Endothelial cell of umbilical vein (primary cell): ENCODE results near the gene NRM. TPM values are rescaled to one million over a fixed set of nuclear protein-coding genes. Genes with fewer than 3 reads are reported as not detected.

Source experiments
- BruUV-seq: library from RNA; stranded (reverse); fragments of 400-500 nt; replicated peaks from 2 replicates; lab custom pipeline; 2021; lab: Mats Ljungman, UMichigan
- CTCF ChIA-PET: fragments of 300-600, 350-600 bp; sonication (Branson Sonifier 250); formaldehyde crosslinking; loops from one replicate; lab custom pipeline; 2021; ENCODE audit warnings: antibody characterized with exemption, inconsistent platforms; lab: Charles Lee
- POLR2A ChIA-PET: fragments of 300-600, 350-600 bp; sonication (Branson Sonifier 250); formaldehyde crosslinking; loops from one replicate; lab custom pipeline; 2021; ENCODE audit warnings: antibody characterized with exemption, inconsistent platforms; lab: Charles Lee
- DNase-seq: peaks from one replicate; pipeline ENCODE4 v3.0.0-alpha.2; 2011; ENCODE audit warnings: low read depth, low spot score
- FAIRE-seq: peaks from 2 replicates; lab custom pipeline; 2011; peaks lifted over from hg19 to GRCh38; lab: Jason Lieb, UNC
- H2AFZ ChIP-seq: 2 replicates; pipeline ENCODE4 v1.6.0; 2012; ENCODE audit warnings: low read depth, low read length, control low read depth, inconsistent platforms
- H3K27ac ChIP-seq: 2 replicates; pipeline ENCODE4 v1.5.1; 2011; ENCODE audit warnings: low read depth, mild to moderate bottlenecking, control low read depth, low read length, moderate library complexity; ENCODE audit not compliant: insufficient read depth
- H3K27me3 ChIP-seq, 2 experiments: 2 replicates each; pipeline versions ENCODE4 v1.6.0 to v1.6.1; 2011; ENCODE audit warnings: low read length in 2 of 2, mixed read lengths in 1 of 2; ENCODE audit not compliant: control insufficient read depth in 2 of 2, insufficient read depth in 2 of 2
- H3K36me3 ChIP-seq, 2 experiments: 2 replicates in 1 of 2; 3 replicates in 1 of 2; pipeline ENCODE4 v1.5.1; 2011; ENCODE audit warnings: low read length in 2 of 2, mild to moderate bottlenecking in 1 of 2, moderate library complexity in 1 of 2; ENCODE audit not compliant: control insufficient read depth in 2 of 2, insufficient read depth in 2 of 2; ENCODE audit errors: extremely low read depth in 1 of 2
- H3K4me1 ChIP-seq: 3 replicates; pipeline ENCODE4 v1.5.1; 2011; ENCODE audit warnings: mild to moderate bottlenecking, low read length; ENCODE audit not compliant: control insufficient read depth, insufficient read depth; ENCODE audit errors: extremely low read depth
- H3K4me2 ChIP-seq: 2 replicates; pipeline ENCODE4 v1.6.1; 2011; ENCODE audit warnings: low read length, control low read depth, mixed read lengths; ENCODE audit not compliant: insufficient read depth
- H3K4me3 ChIP-seq, 3 experiments: fragments of 200-600 bp in 1 of 3; sonication (generic), shearing (Covaris generic) in 1 of 3; replicated peaks in 1 of 3; 2 replicates each; pipeline ENCODE4 v1.5.1; 2011 to 2016; ENCODE audit warnings: control low read depth in 3 of 3, low read length in 3 of 3, mild to moderate bottlenecking in 2 of 3, inconsistent platforms in 1 of 3, low read depth in 1 of 3, moderate library complexity in 1 of 3; ENCODE audit not compliant: insufficient read depth in 1 of 3
- H3K79me2 ChIP-seq: 2 replicates; pipeline ENCODE4 v1.6.0; 2012; ENCODE audit warnings: low read length, inconsistent platforms; ENCODE audit not compliant: control insufficient read depth, insufficient read depth
- H3K9ac ChIP-seq: replicated peaks from 2 replicates; pipeline ENCODE3; 2011; ENCODE audit warnings: low read length, control low read depth; ENCODE audit not compliant: insufficient read depth; ENCODE audit errors: extremely low read depth
- H3K9me1 ChIP-seq: replicated peaks from 3 replicates; pipeline ENCODE4 v1.6.0; 2011; ENCODE audit warnings: mild to moderate bottlenecking, low read length; ENCODE audit not compliant: control insufficient read depth, insufficient read depth; ENCODE audit errors: extremely low read depth
- H3K9me3 ChIP-seq: replicated peaks from 2 replicates; pipeline ENCODE4 v1.5.1; 2012; ENCODE audit warnings: low read length, inconsistent platforms; ENCODE audit not compliant: control insufficient read depth, insufficient read depth
- H4K20me1 ChIP-seq: replicated peaks from 2 replicates; pipeline ENCODE3; 2011; ENCODE audit warnings: mild to moderate bottlenecking, low read length; ENCODE audit not compliant: control insufficient read depth, insufficient read depth; ENCODE audit errors: extremely low read depth
- CTCF ChIP-seq, 2 donors: IDR thresholded peaks; 1 replicate in 1 of 2; 2 replicates in 1 of 2; pipeline ENCODE4 v1.5.1; 2011; ENCODE audit warnings: low read length in 2 of 2, mild to moderate bottlenecking in 2 of 2, moderate library complexity in 2 of 2, control low read depth in 1 of 2, inconsistent platforms in 1 of 2, low read depth in 1 of 2; ENCODE audit not compliant: insufficient read depth in 1 of 2; ENCODE audit errors: extremely low read depth in 1 of 2
- EZH2 ChIP-seq: IDR thresholded peaks from 2 replicates; pipeline ENCODE4 v1.6.1; 2012; ENCODE audit warnings: borderline replicate concordance, low read depth, mild to moderate bottlenecking, moderate library complexity, low read length, inconsistent platforms; ENCODE audit not compliant: severe bottlenecking
- FOS ChIP-seq: IDR thresholded peaks from 2 replicates; pipeline ENCODE4 v1.6.1; 2011; ENCODE audit warnings: mild to moderate bottlenecking, low read length, moderate library complexity, borderline replicate concordance; ENCODE audit not compliant: insufficient read depth
- GATA2 ChIP-seq: IDR thresholded peaks from 2 replicates; pipeline ENCODE4 v1.7.0; 2011; ENCODE audit warnings: low read depth, mild to moderate bottlenecking, moderate library complexity, mixed read lengths, low read length; ENCODE audit not compliant: insufficient read length, insufficient read depth
- JUN ChIP-seq: IDR thresholded peaks from 2 replicates; pipeline ENCODE4 v1.6.1; 2011; ENCODE audit warnings: borderline replicate concordance, low read depth; ENCODE audit not compliant: insufficient read length, insufficient read depth
- MAX ChIP-seq: IDR thresholded peaks from 2 replicates; pipeline ENCODE4 v1.6.1; 2011; ENCODE audit not compliant: insufficient read depth, insufficient read length
- MYC ChIP-seq: IDR thresholded peaks from one replicate; pipeline ENCODE4 v1.6.1; 2011; ENCODE audit warnings: mild to moderate bottlenecking, low read depth, low read length
- POLR2A ChIP-seq: IDR thresholded peaks from 2 replicates; pipeline ENCODE4 v1.6.1; 2012; ENCODE audit warnings: low read depth, mild to moderate bottlenecking, control low read depth, low read length
- POLR2AphosphoS5 ChIP-seq: IDR thresholded peaks from 2 replicates; pipeline ENCODE4 v1.6.1; 2012; ENCODE audit warnings: low read depth, mild to moderate bottlenecking, control low read depth, low read length, moderate library complexity; ENCODE audit not compliant: insufficient read depth
- dilution Hi-C: fragments of 300-500 bp; cut with MboI; formaldehyde crosslinking; loops from one replicate; pipeline ENCODE4 v1.15.0; 2019; ENCODE audit warnings: low sequenced_read_pairs; ENCODE audit not compliant: extremely low pct_ligation_motif_present
- intact Hi-C: fragments of 100-400 bp; cut with micrococcal nuclease; formaldehyde crosslinking; loops from one replicate; pipeline ENCODE4 v1.10.0; 2022
- polyA plus RNA-seq, 4 experiments: library from polyadenylated mRNA; depleted of rRNA in 3 of 4; stranded (reverse) in 3 of 4; unstranded in 1 of 4; fragments of >200 nt; gene quantifications; 2 replicates each; pipeline versions ENCODE4 v1.2.1 to v1.2.3, GENCODE V29; 2011 to 2012; ENCODE audit warnings: missing spikeins in 1 of 4
- total RNA-seq: library from RNA; stranded (reverse); gene quantifications from 2 replicates; pipeline ENCODE4 v1.2.3, GENCODE V29; 2021

Gene NRM
- total and polyA plus RNA-seq, 2 donors (not counting 3 experiments of a cell fraction or from before 2014, with no cell fraction given): 32.2 to 33.8 TPM

GRCh38 chr6:30683183-30683979, 7.4 kb downstream of the NRM start:
- no peaks in the 10 kb centered on the region for H3K9me1 ChIP-seq
- H3K36me3 ChIP-seq: peaks cover 3 to 4% of the 10 kb centered on the region in 2 experiments
- H2AFZ ChIP-seq: no peak overlapping the region
- DNase-seq (peak; percentile 39), FAIRE-seq (no peak)
- ChIA-PET CTCF (interaction anchor here (1.1 to 6.6 kb wide), 7 partner anchors 10 to 404 kb away, joined by 4 to 296 read pairs (median 13); partner anchors contain the start of genes DHX16, MDC1 and TUBB), POLR2A (interaction anchor here (3.5 kb wide), 1 partner anchor 35 kb away, joined by 18 read pairs; the partner anchor contains the start of gene MDC1)
- H3K79me2 ChIP-seq: peaks cover 90% of the 10 kb centered on the region
- dilution Hi-C loops: no loop called here
- H3K9ac ChIP-seq: peak overlapping the region; percentile 91
- H3K9me3 ChIP-seq: no peaks in the 10 kb centered on the region
- peak overlapping the region; percentile 81 to 93 (median 87) for H3K4me3 ChIP-seq
- peak overlapping the region; percentile 94 for H3K27ac ChIP-seq
- TF ChIP-seq POLR2A (no peak), JUN (no peak), EZH2 (no peak), POLR2AphosphoS5 (no peak), CTCF (IDR thresholded peaks at IDR 0.05; ENCODE audit: extremely low read depth in 1 of 2, insufficient read depth in 1 of 2, low read depth in 1 of 2, low read length in 2 of 2) (no peak), GATA2 (no peak), FOS (no peak), MYC (no peak), MAX (no peak)
- intact Hi-C loops: loop anchor here (2.0 kb wide), 1 partner anchor 403 kb away; no protein-coding TSS in a partner anchor
- H4K20me1 ChIP-seq: no peaks in the 10 kb centered on the region
- BruUV-seq: no TSS peak
- H3K4me2 ChIP-seq: peak overlapping the region; percentile 85
- H3K4me1 ChIP-seq: peaks cover 43% of the 10 kb centered on the region
- no peaks in the 10 kb centered on the region for H3K27me3 ChIP-seq
